Endothelial cell of umbilical vein (primary cell): Measurements from ENCODE around the gene CDC42SE2.

Source experiments
- CTCF ChIP-seq, 2 donors: IDR thresholded peaks; 1 replicate in 1 of 2; 2 replicates in 1 of 2; pipeline ENCODE4 v1.5.1; 2011; ENCODE audit warnings: low read length in 2 of 2, mild to moderate bottlenecking in 2 of 2, moderate library complexity in 2 of 2, control low read depth in 1 of 2, inconsistent platforms in 1 of 2, low read depth in 1 of 2; ENCODE audit not compliant: insufficient read depth in 1 of 2; ENCODE audit errors: extremely low read depth in 1 of 2
- EZH2 ChIP-seq: IDR thresholded peaks from 2 replicates; pipeline ENCODE4 v1.6.1; 2012; ENCODE audit warnings: borderline replicate concordance, low read depth, mild to moderate bottlenecking, moderate library complexity, low read length, inconsistent platforms; ENCODE audit not compliant: severe bottlenecking
- GATA2 ChIP-seq: IDR thresholded peaks from 2 replicates; pipeline ENCODE4 v1.7.0; 2011; ENCODE audit warnings: low read depth, mild to moderate bottlenecking, moderate library complexity, mixed read lengths, low read length; ENCODE audit not compliant: insufficient read length, insufficient read depth
- JUN ChIP-seq: IDR thresholded peaks from 2 replicates; pipeline ENCODE4 v1.6.1; 2011; ENCODE audit warnings: borderline replicate concordance, low read depth; ENCODE audit not compliant: insufficient read length, insufficient read depth
- MAX ChIP-seq: IDR thresholded peaks from 2 replicates; pipeline ENCODE4 v1.6.1; 2011; ENCODE audit not compliant: insufficient read depth, insufficient read length
- POLR2A ChIP-seq: IDR thresholded peaks from 2 replicates; pipeline ENCODE4 v1.6.1; 2012; ENCODE audit warnings: low read depth, mild to moderate bottlenecking, control low read depth, low read length
- POLR2AphosphoS5 ChIP-seq: IDR thresholded peaks from 2 replicates; pipeline ENCODE4 v1.6.1; 2012; ENCODE audit warnings: low read depth, mild to moderate bottlenecking, control low read depth, low read length, moderate library complexity; ENCODE audit not compliant: insufficient read depth

- TF ChIP-seq CTCF (IDR thresholded peaks at IDR 0.05; ENCODE audit: extremely low read depth in 1 of 2, insufficient read depth in 1 of 2, low read depth in 1 of 2, low read length in 2 of 2) (no peak), EZH2 (no peak), MAX (no peak), JUN (no peak), POLR2AphosphoS5 (no peak), GATA2 (no peak), POLR2A (no peak)
Observed at GRCh38 chr5:131277447-131277846, 13.6 kb downstream of the CDC42SE2 start.
